GF-D8 (cell line): ENCODE data around the gene CYP26B1.

ENCODE experiments used
- DNase-seq: peaks from one replicate; lab custom pipeline; 2025; lab: John Stamatoyannopoulos, UW

The CYP26B1 gene

DNA sequence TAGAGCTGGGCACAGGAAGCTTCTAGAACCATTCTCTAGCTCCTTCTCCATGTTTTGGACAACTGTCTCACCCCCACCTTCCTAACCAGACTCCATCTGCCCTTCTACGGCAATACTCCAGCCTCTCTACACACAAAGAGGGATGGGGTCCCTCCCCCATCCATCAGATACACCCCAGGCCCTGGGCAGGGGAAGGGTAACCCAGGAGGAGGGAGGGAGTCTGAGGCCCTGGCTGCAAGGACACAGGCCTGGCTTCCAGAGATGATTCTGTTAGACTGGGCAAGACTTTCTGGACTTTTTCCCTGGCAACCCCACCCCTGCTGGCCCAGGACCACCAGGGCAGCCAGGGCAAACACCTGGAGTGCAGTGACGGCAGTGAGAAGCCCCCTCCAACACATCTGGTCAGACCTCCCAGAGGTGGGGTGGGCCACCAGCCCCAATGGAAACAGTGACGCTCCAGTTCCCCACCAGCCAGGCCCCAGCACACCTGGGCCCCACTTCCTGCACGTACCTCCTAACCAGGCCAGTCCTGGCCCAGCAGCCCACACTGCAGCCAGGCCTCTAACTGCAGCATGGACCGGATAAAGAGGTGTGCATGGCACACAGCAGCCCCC is 6.5 kb downstream of the CYP26B1 start:
- no peak for DNase-seq

DNA sequence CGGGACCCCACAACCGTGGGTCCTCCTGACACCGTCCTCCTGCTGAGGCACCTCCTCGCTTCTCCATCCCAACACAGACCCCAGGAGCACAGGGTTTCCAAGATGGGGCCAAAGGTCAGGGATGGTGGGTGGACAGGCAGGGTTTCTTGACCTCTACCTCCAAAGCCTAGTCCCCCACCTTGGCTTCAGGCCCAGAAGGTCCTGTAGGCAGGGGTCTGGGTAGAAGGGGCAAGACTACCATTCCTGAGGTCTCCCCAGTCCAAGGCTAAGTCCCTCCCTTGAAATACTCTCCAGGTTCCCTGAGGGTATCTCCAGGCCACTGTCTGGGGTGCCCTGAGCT is 7.1 kb downstream of the CYP26B1 start:
- no peak for DNase-seq

DNA sequence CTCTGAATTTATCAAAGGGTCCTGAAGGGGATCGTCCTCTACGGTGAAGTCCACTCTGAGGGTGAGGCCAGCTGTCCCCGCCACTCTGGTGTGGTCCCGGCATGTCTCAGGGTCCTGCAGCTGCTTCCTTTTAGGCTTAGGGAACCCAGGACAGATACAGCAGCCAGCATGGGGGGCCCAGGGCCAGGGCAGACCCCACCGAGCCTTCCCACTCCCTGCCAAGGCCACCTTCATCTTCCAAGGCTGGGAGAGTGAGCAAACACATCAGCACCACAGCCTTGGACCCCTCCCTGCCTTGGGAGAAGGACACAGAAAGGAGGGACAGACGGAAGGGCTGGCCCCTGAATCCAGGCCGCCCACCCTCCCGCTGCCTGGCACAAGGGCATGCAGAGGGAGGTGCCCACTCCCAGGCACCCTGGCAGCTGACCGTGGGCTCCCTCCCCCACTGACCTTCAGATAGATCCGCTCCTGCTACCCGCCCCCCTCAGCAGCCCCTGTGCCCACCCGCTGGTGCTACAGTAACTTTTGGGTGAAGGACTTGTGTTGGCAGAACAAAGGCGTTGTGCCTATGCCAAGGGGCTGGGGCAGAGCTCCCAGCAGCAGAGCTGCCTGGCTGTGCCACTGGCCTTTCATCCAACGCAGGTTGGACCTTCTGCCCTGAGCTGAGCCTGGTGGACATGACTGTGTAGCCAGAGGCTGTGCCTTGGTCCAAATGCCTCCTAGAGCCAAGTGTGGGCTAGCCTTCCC is 7.6 kb downstream of the CYP26B1 start:
- no peak for DNase-seq

DNA sequence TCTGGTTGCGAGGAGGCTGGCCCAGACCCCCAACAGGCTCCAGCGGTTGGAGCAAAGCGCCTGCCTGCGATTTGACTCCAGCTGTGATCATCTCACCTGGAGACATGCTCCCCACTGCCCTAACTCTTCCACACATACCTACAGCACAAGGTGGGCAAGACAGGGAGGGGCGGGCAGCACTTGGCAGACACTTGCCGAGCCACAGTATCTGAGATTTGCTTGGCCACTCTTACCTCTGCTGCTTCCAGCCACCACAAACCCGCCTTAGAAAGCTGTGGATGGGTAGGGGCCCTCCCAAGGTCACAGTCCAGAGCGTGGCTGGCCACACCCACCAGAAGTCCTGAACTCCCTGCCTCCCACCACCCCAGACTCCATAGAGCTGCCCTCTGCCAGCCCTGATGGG is 8.2 kb downstream of the CYP26B1 start:
- DNase-seq: no peak

DNA sequence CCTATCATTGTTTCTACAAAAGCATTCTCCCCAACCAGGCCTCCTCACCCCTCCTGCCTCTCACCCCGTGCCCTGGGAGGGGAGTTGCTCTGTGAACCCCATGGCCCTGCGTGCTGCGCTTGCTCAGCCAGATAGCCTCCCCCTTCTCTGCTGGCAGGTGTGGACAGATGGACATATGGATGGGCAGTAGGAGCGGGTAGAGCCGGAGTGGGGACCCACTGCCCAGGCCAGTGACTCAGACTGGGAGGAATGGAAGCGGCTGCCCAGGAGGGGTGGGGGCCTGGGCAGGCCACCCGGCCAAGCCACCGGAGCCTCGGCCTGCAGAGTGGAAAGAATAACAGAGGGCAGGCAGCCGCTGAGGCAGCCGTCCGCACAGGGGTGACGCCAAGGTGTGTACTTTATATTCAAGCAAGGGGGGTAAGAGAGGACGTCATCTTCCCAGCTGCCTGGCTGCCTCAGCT is 8.7 kb downstream of the CYP26B1 start:
- no peak for DNase-seq

DNA sequence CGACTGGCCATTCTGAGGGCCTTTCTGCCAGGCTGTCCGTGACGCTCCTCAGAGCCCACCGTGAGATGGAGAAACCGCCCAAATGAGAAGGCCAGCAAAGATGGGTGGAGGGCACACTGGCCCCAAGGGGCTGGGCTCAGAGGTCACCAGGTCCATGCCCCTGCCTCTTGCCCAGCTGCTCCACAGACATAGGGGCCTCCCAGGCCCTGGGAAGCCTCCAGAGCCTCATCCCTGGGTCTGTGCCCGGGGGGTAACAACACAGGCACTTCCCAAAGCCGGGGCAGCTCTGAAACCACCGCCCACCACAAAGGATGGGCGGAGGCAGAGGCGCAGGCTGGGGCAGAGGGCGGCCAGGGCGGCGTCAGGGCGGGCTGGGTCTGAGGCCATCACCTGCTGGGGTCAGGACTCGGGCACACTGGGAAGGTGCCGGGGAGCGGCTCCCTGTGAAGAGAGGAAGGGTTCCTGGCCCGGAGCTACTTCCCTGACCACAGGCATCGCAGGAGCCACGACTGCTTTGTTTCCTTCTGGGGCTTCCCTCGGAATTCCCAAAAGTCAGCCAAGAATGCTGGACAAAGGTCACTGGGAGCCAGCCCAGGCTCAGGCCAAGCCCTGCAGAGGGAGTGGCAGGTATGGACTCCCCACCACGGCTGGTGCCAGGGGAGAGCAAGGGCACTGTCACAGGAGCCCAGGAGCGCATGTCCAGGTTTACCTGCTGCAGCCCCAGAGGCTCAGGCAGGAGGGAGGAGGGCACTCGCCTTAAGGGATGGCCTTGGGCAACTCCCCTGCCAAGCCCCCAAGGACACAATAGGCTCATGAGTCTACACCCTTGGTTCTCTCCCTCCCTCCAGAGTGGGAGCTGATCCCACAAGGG is 9.4 kb downstream of the CYP26B1 start:
- no peak for DNase-seq

DNA sequence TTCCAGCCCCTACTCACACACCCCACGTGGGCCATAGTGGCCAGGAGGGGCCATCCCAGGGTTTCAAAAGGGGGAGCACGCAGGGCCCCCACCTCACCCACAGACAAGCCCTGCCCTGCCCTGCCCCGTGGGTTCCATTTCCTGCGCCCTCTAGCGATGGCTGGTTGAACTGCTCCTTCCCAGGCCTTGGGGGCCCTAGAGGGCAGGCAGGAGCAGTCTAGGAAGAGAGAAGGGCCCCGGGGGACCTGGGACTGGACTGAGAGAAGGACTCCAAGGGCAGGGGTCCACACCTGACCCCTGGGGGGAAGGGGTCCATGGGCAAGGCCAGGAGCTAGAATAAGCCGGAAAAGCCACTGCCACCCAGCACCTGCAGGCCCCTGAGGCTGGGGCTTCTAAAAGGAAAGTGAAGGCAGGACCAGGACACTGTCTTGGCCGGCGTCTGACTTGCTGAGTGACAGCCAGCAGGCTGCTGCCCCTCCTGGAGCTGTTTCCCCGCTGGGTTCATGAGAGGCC is 10.1 kb downstream of the CYP26B1 start:
- DNase-seq: no peak

DNA sequence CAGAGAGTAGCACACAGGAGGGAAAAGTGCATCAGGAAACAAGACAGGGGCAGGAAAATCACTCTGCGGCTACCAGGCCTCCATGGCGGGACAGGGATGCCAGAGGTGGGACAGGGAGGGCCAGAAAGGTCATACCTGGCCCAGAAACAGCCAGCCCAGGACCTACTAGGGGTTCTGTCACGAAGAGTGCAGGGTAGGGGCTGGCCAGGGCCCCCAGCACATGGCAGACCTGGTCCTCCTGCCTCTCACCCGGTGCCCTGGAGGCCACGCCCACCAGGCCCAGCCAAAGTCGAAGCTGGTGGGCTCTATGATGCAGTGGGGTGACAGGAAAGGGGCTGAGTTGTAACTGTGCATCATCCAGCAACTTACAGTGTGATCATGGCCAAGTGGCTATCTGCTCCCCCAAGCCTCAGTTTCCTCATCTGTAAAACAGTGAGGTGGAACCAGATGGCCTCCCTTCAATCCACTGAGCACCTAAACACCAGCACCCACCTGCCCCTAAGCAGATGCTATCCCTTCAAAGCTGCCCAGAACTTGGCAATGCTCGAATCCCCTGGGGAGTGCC is 10.6 kb downstream of the CYP26B1 start:
- DNase-seq: no peak

DNA sequence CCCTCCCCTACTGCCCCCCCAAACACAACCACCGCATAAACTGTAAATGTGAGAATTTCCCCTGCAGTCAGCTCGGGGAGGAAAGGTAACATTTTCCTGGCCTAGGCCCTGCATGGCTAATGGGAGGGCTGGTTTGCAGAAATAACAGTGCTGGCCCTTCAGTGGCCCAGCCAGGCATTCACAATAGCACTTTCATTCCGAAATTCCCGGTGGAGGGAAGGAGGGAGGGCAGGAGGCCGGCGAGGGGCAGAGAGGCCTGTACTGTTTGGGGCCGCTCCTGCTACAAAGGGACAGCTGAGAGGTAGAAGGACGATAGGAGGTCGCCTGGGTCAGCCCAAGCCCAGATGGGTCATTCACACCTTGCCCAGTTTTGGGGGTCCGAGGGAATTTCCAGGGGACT is 11.3 kb downstream of the CYP26B1 start:
- DNase-seq: no peak

DNA sequence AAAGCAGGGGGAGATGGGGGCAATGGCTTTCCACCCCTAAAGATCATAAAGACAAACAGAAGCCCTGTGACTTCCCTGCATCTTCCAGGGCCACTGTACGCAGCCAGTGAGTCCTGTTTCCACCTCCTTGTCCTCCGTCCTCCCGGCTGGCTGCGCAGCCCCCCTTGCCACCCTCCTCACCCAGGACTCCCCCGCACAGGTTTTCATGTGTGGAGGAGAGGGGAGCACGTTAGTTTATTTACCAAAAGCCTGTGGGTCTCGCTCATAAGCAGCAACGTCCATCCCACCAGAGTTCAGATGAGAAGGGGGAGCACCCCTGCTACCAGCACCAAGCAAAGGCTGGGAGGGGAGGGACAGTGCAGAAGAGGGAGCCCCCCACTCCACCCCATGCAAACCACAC is 11.7 kb downstream of the CYP26B1 start:
- DNase-seq: no peak

DNA sequence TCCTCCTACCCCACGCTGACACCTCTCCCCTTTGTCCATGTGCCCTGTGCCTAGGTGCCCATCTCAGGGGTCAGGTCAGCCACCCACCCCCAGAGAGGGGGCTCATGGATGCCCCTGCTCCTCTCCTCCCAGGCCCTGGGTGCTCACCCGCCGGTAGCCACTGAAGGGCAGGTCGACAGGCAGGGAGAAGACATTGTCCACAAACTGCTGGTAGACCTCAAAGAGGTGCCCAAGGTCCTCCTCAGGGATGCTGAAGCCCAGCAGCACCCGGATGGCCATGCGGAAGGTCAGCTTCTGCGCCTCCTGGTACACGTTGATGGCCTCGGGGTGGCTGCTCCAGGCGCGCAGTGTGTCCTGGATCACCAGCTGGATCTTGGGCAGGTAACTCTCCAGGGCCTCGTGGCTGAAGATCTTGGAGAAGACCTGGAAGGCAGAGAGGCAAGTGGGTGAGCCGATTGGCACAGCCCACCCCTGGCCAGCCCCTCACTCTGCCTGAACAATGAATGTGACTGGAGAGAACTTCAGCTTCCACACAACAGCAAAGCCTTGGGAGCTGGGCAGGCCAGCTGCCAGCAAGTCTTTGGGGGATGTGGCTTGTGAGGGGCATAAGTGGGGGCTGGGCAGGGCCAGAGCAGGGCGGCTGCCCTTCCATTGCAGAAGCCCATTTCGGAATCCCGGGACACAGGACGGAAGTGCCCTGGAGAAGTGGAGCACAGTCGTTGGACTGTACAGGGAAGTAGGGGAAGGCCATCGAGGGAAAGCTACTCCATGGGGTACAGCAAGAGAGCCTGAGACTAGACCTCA is 12.5 kb downstream of the CYP26B1 start:
- no peak for DNase-seq

DNA sequence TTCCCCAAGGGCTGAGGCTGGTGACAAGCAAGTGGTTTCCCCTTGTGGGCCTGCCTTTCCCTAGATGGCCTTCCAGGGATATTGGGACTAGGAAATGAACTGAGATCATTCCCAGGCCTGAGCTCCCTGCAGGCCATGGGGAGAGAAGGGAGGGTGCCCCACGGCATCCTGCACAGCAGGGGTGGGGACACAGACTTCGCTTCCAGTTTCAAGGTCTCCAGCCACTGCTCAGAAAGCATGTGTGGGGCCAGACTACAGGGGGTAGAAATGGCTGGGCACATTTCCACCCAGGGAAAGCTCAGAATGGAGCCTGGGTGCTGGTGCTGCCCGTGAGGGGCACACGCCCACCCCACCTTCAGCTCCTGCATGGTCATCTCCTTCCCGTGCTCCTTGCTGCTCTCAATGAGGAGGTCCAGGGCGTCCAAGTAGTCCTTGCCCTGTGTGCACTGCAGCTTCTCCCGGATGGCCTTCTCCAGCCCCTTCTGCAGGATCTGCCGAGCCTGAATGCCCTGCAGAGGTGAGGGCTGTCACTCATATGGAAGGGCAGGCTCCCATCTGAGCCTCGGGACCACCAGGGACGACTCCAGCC is 13.2 kb downstream of the CYP26B1 start:
- no peak for DNase-seq

DNA sequence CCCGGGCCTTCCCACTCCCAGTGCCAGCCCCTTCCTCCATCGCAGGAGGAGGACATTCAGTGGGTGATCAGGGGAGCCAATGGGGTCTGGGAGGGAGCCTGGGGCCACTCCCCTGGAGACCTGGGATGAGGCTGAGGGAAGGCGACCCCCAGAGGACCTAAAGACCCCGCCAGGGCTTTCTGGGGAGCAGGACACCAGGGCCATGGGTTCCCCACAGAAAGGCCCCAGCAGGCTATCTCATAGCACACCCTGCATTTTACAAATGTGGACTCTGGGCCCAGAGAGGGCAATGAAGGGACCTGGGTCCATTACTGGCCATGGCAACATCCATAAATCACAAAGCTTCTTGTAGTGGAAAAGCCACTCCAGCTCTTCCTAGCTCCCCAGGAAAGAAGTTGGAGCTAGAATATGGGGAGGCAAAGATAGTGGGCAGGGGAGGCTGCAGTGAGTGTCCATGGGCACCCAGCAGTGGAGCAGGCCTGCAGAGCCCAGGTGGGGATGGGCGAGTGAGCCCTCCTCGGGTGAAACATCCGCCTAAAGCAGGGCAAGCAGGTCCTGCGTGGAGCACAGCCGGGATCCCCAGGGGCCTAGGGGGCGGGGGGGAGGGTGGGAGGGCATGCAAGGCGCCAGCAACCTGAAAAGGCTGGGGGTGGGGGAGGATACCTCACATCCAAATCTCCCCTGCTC is 13.8 kb downstream of the CYP26B1 start:
- DNase-seq: no peak

DNA sequence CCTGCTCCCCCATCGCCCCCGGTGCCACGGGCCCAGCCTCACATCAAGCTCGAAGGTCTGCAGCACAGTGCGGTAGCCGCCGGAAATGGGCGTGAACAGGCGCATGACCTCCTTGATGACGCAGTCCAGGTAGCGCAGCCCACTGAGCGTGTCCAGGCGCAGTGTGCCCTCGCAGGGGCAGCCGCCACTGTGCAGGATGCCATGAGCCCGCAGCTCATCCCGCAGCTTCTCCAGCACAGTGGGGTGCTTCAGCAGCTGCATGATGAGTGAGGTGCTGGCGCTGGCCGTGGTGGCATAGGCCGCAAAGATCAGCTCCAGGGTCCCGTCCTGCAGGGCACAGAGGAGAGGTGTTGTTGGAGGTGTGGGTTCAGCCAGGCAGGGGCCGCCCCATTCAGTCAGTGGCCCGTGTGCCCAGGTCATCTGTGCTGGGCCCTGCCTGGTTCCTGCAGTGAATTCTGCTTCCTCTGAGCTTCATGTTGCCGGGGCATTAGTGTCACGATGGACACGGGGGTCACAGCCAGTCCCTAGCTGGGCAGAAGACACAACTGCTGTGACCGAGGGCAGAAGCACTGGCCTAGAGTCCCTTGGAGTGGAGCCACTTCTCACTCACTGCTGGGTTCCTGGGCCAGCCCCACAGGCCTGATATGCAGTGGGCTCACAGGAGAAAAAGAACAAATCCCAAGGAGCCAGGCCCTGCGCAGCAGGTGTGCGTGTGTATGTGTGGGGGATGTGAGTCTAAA is 14.5 kb downstream of the CYP26B1 start:
- DNase-seq: no peak

DNA sequence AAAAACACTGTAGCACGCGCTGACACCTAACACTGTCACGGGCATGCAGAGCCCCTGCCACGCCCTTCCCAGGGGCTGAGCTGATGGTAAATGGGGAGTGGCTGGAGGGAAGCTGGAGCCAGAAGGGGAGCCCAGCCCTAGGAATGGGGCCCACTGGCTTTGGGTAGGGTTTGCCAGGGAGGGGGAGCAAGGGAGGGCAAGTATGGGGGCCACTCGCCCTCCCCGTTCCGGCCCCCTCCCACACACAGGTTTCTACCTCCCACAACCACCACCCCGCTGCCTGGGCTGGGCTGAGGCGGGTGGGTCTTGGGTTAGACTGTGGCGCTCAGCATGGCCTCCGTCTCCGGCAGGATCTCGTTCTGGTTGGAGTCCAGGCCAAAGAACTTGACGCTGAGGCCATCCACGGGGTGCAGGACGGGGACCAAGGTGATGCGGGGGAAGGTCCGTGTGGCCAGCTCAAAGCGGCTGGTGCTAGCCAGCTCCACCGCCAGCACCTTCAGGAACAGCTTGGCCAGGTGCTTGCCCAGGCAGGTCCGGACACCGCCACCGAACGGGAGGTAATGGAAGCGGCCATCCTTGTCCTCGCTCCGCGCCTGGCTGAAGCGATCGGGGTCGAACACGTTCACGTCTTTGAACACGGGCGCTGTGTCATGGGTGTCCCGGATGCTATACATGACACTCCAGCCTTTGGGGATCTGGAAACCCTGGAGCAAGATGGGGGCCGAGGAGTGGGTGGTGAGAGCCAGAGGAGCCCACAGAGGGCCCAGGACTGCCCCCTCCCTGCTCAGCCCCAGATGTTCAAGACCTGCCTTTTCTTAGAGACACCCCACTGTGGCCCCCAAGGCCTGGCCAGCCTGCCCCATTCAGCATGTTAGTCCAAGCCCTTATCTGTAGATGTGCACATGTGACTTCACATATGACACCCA is 15.5 kb downstream of the CYP26B1 start:
- no peak for DNase-seq

DNA sequence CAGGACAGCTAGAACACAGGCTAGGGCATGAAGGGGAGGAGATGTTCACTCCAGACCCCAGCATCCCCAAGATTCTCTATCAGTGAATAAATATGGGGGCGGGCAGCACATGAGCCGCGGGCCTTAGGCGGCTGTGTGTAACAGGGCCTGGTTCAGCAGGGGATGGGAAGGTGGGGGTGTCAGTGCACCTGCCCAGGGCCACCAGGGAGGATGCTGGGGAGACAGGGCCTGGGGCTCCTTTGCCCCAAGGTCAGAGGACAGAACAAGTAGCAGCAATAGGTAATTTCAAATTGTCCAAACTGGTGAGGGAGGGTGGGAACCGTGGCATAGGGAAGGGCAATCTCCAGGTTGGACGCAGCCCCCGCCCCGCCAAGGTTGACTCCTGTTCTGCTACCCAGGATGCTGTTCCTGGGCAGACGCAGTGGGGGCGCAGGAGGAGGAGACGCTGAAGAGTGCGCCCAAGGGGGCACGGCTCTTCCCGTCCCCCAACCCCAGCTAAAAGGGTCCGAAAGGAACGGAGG is 16.2 kb downstream of the CYP26B1 start:
- no peak for DNase-seq

DNA sequence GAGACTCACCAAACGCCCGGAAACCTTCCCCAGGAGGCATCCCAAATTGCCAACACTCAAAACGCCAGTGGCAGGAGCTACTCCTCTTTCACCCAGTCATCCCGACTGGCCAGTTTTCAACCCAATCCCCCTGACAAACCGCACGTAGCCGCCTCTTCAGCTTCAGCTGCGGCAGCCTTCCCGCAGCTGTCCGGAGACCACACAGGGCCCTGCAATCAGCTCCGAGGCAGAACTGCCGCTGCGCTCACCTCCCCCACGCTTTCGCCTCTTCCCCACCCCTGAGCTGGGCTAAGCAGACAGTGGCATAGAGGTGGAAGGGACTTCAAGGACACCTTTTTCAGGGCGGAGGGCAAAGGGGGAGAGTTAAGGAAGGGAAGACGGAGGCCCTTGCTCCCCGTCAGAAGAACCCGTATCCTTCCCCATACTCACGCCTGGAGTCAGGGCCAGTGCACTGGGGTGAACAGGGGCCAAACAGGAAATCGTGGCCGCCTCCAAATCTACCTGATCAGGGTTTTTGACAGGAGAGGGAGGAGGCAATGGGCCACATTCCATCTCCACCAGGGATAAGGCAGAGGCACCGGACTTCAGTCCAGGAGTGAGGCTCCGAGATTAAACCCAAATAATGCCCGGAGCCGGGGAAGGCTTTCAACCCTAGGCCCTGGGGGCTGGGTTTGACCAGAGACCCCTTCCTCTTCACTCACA is 16.9 kb downstream of the CYP26B1 start:
- DNase-seq: no peak
